Measurements from ENCODE around the gene PARG.
A peak's percentile ranks its signal among the peaks of the same experiment; 100 is the strongest.

PARG gene

GRCh38 chr10:49833168-49833567 is 108.7 kb downstream of the PARG start:
- TF ChIP-seq CTCF (IDR thresholded peaks at IDR 0.05; ENCODE audit: low read depth, low read length, missing control alignments) = no peak
- DNase-seq (ENCODE audit: low read depth) = no peak
- H3K4me3 ChIP-seq (ENCODE audit: low read depth, low read length) = no peak overlapping the region
- in situ Hi-C loops (cut with HindIII; ENCODE audit: low sequenced_read_pairs) = no loop called here

GRCh38 chr10:49831352-49832035 is 110.3 kb downstream of the PARG start:
- peak; percentile 71 for DNase-seq (ENCODE audit: low read depth)
- in situ Hi-C loops (cut with HindIII; ENCODE audit: low sequenced_read_pairs) = no loop called here
- no peak overlapping the region for H3K4me3 ChIP-seq (ENCODE audit: low read depth, low read length)
- no peak for TF ChIP-seq CTCF (IDR thresholded peaks at IDR 0.05; ENCODE audit: low read depth, low read length, missing control alignments)

- in situ Hi-C loops (cut with HindIII; ENCODE audit: low sequenced_read_pairs) = no loop called here
- H3K4me3 ChIP-seq (ENCODE audit: low read depth, low read length) = no peak overlapping the region
- no peak for TF ChIP-seq CTCF (IDR thresholded peaks at IDR 0.05; ENCODE audit: low read depth, low read length, missing control alignments)
- DNase-seq (ENCODE audit: low read depth) = no peak
These were observed 111.0 kb downstream of the PARG start for GRCh38 chr10:49830846-49831245.

- no peak for TF ChIP-seq CTCF (IDR thresholded peaks at IDR 0.05; ENCODE audit: low read depth, low read length, missing control alignments)
- in situ Hi-C loops (cut with HindIII; ENCODE audit: low sequenced_read_pairs) = no loop called here
- H3K4me3 ChIP-seq (ENCODE audit: low read depth, low read length) = no peak overlapping the region
- DNase-seq (ENCODE audit: low read depth) = no peak
These were observed 111.8 kb downstream of the PARG start for GRCh38 chr10:49830016-49830415.

- H3K4me3 ChIP-seq (ENCODE audit: low read depth, low read length) = no peak overlapping the region
- no peak for DNase-seq (ENCODE audit: low read depth)
- TF ChIP-seq CTCF (IDR thresholded peaks at IDR 0.05; ENCODE audit: low read depth, low read length, missing control alignments) = no peak
- in situ Hi-C loops (cut with HindIII; ENCODE audit: low sequenced_read_pairs) = no loop called here
These were observed 114.5 kb downstream of the PARG start for GRCh38 chr10:49827297-49827696.

GRCh38 chr10:49819234-49819958 is 122.4 kb downstream of the PARG start:
- no peak for TF ChIP-seq CTCF (IDR thresholded peaks at IDR 0.05; ENCODE audit: low read depth, low read length, missing control alignments)
- DNase-seq (ENCODE audit: low read depth) = no peak
- H3K4me3 ChIP-seq (ENCODE audit: low read depth, low read length) = no peak overlapping the region
- in situ Hi-C loops (cut with HindIII; ENCODE audit: low sequenced_read_pairs) = no loop called here
